Measurements from ENCODE around the gene DPM3.

The DPM3 gene

DNA sequence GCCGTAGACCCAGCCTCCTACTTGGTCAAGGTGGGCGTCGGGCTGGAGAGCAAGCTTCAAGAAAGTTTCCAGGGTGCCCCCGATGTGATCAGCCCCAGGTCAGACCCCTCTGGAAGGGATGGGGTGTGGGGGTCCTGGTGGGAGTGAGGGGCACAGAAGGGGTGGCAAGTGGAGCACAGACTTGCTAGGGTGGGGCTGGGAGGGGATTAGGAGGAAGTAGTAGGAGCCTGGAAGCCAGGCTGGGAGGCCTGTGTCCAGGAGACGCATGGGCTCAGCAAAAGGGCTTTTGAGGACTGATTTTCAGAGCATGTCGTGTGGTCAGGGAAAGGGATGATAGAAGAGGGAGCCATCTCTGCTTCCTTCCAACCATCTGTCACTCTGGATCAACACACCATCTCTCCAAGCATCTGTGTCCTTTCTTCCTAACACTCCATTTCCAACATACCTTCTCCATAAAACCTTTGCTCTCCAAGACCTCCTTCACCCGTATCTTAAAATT lies 41.8 kb upstream of the DPM3 start:
- no peaks in the 10 kb centered on the region for H3K79me2 ChIP-seq (ENCODE audit: control insufficient read depth, low read length)
- TF ChIP-seq CTCF (IDR thresholded peaks at IDR 0.05; ENCODE audit: low read depth, low read length, poor library complexity, severe bottlenecking) (no peak), EZH2phosphoT487 (IDR thresholded peaks at IDR 0.05; ENCODE audit: borderline replicate concordance, low read length) (no peak)
- H3K4me3 ChIP-seq (ENCODE audit: low read length) = no peak overlapping the region
- no peaks in the 10 kb centered on the region for H3F3A ChIP-seq (ENCODE audit: control insufficient read depth, insufficient read depth)
- no peak overlapping the region for H3K27ac ChIP-seq (ENCODE audit: low read depth, low read length)
- no peaks in the 10 kb centered on the region for H3K9me3 ChIP-seq (ENCODE audit: control insufficient read depth, insufficient read depth, low read length)
- H4K20me1 ChIP-seq (ENCODE audit: control insufficient read depth, insufficient read depth, low read depth, low read length) = no peaks in the 10 kb centered on the region
- H3K36me3 ChIP-seq (ENCODE audit: control insufficient read depth, low read length) = peaks cover 18% of the 10 kb centered on the region
- H3K27me3 ChIP-seq (ENCODE audit: control insufficient read depth, low read length) = no peaks in the 10 kb centered on the region
- H3K4me2 ChIP-seq (ENCODE audit: low read length) = no peak overlapping the region
- H3K9me2 ChIP-seq (replicated peaks; ENCODE audit: control insufficient read depth, low read length) = no peaks in the 10 kb centered on the region
- peaks cover 32% of the 10 kb centered on the region for H3K4me1 ChIP-seq (ENCODE audit: control insufficient read depth, low read length)

DNA sequence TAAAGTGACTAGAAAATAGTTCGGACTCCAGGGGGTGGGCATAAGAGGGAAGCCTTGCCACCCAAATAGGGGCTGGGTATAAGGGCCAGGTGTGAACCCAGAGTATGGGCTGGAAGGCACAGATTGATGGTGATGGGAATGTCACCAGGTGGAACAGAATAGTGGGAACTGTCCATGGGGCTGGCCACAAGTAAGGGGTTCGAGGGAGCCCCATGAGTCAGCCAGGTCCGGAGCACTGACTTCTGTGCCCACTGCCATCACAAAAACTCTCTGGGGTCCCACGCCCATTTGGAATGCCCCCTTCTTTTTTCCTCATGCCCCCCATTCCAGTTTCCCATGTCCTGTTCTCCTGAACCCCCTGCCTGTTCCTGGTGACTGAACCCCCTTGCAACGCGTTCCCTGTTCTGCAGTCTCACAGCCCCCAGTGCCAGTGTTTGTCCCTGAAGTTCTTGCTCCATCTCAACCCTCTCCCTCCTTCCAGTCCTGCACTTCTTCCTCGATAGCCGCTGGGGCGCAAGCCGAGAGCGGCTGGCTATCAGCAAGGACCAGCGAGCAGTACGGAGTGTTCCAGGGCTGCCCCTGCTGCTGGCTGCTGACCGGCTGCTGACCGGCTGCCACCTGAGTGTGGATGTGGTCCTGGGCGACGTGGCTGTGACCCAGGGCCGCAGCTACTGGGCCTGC lies 41.2 kb upstream of the DPM3 start:
- Histone ChIP-seq H3K4me3 (ENCODE audit: low read length) (no peak overlapping the region), H3F3A (ENCODE audit: control insufficient read depth, insufficient read depth) (no peaks in the 10 kb centered on the region), H3K9me2 (replicated peaks; ENCODE audit: control insufficient read depth, low read length) (no peaks in the 10 kb centered on the region), H3K9me3 (ENCODE audit: control insufficient read depth, insufficient read depth, low read length) (no peaks in the 10 kb centered on the region), H3K4me1 (ENCODE audit: control insufficient read depth, low read length) (peaks cover 36% of the 10 kb centered on the region), H3K36me3 (ENCODE audit: control insufficient read depth, low read length) (peaks cover 22% of the 10 kb centered on the region), H3K27ac (ENCODE audit: low read depth, low read length) (no peak overlapping the region), H3K79me2 (ENCODE audit: control insufficient read depth, low read length) (no peaks in the 10 kb centered on the region), H4K20me1 (ENCODE audit: control insufficient read depth, insufficient read depth, low read depth, low read length) (no peaks in the 10 kb centered on the region), H3K27me3 (ENCODE audit: control insufficient read depth, low read length) (no peaks in the 10 kb centered on the region), H3K4me2 (ENCODE audit: low read length) (no peak overlapping the region)
- TF ChIP-seq CTCF (IDR thresholded peaks at IDR 0.05; ENCODE audit: low read depth, low read length, poor library complexity, severe bottlenecking) = no peak
- TF ChIP-seq EZH2phosphoT487 (IDR thresholded peaks at IDR 0.05; ENCODE audit: borderline replicate concordance, low read length) = no peak

- no peaks in the 10 kb centered on the region for H3K79me2 ChIP-seq (ENCODE audit: control insufficient read depth, low read length)
- TF ChIP-seq EZH2phosphoT487 (IDR thresholded peaks at IDR 0.05; ENCODE audit: borderline replicate concordance, low read length) = no peak
- TF ChIP-seq CTCF (IDR thresholded peaks at IDR 0.05; ENCODE audit: low read depth, low read length, poor library complexity, severe bottlenecking) = no peak
- peaks cover 28% of the 10 kb centered on the region for H3K4me1 ChIP-seq (ENCODE audit: control insufficient read depth, low read length)
- H3K9me2 ChIP-seq (replicated peaks; ENCODE audit: control insufficient read depth, low read length) = no peaks in the 10 kb centered on the region
- H3K4me3 ChIP-seq (ENCODE audit: low read length) = no peak overlapping the region
- peaks cover 22% of the 10 kb centered on the region for H3K36me3 ChIP-seq (ENCODE audit: control insufficient read depth, low read length)
- H3K4me2 ChIP-seq (ENCODE audit: low read length) = no peak overlapping the region
- H3K9me3 ChIP-seq (ENCODE audit: control insufficient read depth, insufficient read depth, low read length) = no peaks in the 10 kb centered on the region
- H3K27me3 ChIP-seq (ENCODE audit: control insufficient read depth, low read length) = no peaks in the 10 kb centered on the region
- H4K20me1 ChIP-seq (ENCODE audit: control insufficient read depth, insufficient read depth, low read depth, low read length) = no peaks in the 10 kb centered on the region
- H3K27ac ChIP-seq (ENCODE audit: low read depth, low read length) = no peak overlapping the region
- H3F3A ChIP-seq (ENCODE audit: control insufficient read depth, insufficient read depth) = peaks cover 13% of the 10 kb centered on the region; the same call in 1 of the 2 replicates
These were observed 39.0 kb upstream of the DPM3 start for GRCh38 chr1:155179112-155180031.

All from DOHH2 (cell line).